RPMI8226 (cell line): ENCODE data around the gene VAMP1.
"Not testable (repeated sequence)": the region's sequence is repeated elsewhere in the genome, so short reads cannot be mapped to it uniquely, and the experiment has no call there.

Experiments used
- DNase-seq: peaks from one replicate; pipeline ENCODE4 v3.0.0-alpha.2; 2015

The VAMP1 gene

DNA sequence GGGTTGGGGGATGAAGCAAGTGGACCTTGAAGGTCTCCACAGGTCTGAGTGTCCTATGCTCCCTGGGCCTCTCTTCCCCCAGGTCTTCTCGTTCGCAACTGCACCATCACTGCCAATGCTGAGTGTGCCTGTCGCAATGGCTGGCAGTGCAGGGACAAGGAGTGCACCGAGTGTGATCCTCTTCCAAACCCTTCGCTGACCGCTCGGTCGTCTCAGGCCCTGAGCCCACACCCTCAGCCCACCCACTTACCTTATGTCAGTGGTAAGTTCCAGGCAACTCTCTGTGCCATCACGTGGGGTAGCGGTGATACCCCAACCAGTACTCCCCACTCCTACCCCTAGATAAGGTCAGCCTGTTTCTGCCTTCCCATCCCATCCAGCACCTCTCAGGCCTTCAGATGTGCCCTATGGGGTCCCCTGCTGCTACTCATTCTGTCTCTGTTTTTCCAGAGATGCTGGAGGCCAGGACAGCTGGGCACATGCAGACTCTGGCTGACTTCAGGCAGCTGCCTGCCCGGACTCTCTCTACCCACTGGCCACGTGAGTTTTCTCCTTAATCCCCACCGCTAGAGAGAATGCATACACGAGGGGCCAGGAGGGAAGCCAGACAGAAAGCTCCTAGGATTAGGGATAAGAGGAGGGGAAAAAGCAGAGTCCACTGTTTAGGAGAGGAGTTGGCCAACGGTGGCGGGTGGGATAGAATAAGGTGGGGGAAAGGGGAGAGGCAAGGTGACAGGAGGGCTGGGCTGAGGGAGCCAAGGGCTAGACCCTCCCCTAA is 20.2 kb downstream of the VAMP1 start:
- no peak for DNase-seq

DNA sequence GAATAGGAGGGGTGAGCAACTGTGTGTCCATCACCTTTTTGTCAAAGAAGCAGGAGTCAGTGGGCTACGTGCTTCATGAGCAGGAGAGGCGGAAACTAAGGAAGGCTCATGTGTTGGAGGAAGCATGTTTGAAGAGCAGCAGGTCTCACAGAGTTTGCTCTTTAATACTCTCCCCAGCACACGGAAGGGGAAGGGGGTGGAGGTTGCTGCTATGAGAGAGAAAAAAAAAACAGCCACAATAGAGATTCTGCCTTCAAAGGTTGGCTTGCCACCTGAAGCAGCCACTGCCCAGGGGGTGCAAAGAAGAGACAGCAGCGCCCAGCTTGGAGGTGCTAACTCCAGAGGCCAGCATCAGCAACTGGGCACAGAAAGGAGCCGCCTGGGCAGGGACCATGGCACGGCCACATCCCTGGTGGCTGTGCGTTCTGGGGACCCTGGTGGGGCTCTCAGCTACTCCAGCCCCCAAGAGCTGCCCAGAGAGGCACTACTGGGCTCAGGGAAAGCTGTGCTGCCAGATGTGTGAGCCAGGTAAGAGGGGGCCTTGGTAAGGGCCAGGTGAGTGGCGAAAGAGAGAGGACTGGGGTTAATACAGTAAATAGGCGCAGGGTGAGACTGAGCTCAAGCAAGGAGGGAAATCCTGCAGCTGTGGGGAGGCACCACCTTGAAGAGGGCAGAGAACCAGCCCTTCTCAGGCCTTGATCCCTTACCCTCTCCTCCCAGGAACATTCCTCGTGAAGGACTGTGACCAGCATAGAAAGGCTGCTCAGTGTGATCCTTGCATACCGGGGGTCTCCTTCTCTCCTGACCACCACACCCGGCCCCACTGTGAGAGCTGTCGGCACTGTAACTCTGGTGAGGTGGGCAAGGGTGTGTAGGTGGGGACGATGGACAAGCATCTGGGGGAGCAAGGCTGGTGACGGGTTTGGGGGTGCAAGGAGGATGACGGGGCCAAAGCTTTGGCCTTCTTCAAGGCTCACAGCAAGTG is 25.5 kb downstream of the VAMP1 start, which contains the start of gene CD27:
Gene CD27 (plus strand): TSS at position 252 of the 985 bp plus-strand sequence. CDS start 141 bp downstream, at position 393.
- no peak for DNase-seq

DNA sequence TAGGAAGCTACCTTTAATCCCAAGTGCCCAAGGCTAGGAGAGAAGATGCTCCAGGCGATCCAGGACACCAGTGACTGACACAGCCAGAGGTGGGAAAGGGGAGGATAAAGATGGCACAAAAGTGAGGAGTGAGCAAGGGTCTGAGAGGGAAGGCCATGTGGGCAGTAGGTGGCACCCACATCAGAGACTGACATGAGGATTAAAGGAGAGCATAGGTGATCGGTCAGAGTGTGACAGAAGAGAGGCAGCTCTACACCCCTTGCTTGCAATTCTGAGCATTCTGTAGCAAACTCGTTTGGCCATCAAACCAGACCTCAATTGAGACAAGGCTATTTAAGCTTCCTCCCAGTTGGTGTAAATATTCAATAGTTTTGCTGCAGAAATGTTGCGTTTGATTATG is 26.4 kb downstream of the VAMP1 start:
- DNase-seq, result no peak

- no peak for DNase-seq
Measured at GRCh38 chr12:6443361-6443983, 27.0 kb downstream of the VAMP1 start.

- no peak for DNase-seq
Measured at GRCh38 chr12:6442836-6443235, 27.6 kb downstream of the VAMP1 start.

DNA sequence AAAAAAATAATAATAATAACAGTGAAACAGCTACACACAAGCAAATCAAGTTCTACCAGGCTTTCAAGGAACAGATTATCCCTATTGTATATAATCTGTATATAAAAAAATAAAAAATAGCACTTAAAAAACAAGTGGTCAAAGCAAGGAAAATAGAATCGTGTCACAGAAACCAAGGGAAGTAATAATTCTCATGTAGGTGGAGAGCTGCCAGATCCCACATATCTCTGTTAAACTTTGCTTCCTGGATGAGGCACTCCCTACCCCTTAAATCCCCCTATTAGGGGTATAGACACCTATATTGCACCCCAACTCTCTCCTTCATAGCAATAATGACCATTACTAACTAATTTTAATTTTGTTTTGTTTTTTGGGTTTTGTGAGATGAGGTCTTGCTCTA is 30.1 kb downstream of the VAMP1 start:
- DNase-seq, result no peak

- DNase-seq, result no peak
Measured at GRCh38 chr12:6438345-6438744, 32.1 kb downstream of the VAMP1 start.

GRCh38 chr12:6437586-6437985 is 32.9 kb downstream of the VAMP1 start:
- no peak for DNase-seq

- no peak for DNase-seq
Measured at GRCh38 chr12:6435961-6436715, 34.3 kb downstream of the VAMP1 start.

DNA sequence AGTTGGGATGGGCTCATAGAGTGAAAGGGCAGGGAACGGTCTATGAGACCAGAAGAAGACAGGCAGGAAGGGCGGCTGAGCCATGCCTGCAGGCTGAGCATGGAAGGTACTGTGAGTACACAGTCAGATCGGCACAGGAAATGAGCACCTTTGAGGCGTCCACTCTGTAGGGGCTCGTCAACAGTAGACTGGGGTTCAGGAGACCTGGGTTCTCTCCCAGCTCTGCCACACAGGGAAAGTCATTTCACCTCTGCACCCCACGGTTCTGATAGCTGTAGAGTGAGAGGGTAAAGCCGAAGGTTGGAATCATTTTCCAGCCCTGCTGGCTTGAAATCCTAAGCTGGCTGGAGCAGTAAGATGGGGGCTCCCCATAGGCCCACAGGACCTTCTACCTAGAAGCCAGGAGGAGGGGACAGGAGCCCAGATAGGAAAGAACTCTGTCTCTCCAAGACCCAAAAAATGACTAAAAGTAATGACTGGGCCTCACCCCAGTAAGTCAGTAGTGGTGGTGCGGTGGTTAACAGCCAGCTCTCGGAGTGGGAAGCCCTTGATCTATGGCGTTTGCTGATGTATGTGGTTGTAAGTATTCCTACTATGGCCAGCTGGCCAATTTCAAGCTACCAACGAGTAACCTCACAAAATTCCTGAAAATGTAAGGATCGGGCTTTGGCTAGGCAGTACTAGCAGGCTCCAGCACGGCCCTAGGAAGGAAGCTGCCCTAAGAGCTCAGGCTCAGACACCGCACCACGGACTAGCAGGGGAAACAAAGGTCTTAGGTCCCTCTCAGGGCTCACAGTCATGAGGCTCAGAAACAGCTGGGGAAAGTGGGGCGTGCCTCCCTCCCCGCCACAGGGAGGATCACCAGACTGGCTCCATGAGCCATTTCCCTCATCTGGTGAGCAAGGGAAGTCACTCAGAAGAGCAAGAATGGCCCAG is 36.0 kb downstream of the VAMP1 start:
- no peak for DNase-seq

DNA sequence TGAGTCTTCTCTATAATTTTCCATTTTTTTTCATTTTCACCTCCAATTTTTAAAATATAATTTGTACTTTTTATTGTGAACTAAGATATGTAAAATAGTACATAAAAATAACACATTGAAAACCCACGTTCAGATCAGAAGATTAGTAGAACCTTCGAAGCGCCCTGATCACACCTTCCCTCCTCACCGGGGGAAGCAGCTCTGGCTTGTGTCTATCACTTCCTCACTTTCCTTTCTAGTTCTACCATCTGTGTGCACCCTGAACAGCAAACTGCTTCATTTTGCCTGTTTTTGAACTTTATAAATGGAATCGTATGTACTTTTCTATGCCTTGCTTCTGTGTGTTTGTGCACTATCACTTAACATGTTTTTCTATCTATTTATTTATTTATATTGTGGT is 37.5 kb downstream of the VAMP1 start:
- DNase-seq, result no peak

- no peak for DNase-seq
Measured at GRCh38 chr12:6430124-6430989, 40.1 kb downstream of the VAMP1 start.

DNA sequence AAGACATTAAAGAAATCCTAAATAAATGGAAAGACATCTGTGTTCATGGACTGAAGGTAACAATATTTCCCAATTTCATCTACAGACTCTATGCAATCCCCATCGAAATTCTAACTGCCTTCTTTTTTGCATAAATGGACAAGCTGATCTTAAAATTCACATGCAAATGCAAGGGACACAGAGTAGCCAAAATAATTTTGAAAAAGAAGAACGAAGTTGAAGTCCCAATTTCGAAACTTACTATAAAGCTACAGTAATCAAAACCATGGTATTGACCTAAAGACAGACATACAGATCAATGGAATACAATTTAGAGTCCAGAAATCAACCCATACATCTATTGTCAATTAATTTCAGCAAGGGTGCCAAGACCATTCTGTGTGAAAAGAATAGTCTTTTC is 42.2 kb downstream of the VAMP1 start:
- no peak for DNase-seq

DNA sequence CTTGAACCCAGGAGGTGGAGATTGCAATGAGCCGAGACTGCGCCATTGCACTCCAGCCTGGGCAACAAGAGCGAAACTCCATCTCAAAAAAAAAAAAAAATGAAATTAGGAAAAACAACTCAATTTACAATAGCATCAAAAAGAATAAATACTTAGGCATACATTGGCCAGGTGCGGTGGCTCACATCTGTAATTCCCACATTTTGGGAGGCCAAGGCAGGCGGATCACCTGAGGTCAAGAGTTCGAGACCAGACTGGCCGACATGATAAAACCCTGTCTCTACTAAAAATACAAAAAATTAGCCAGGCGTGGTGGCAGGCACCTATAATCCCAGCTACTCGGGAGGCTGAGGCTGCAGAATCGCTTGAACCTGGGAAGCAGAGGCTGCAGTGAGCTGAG is 42.7 kb downstream of the VAMP1 start:
- not testable (repeated sequence) for DNase-seq

GRCh38 chr12:6426882-6427671 is 43.4 kb downstream of the VAMP1 start:
- no peak for DNase-seq

- no peak for DNase-seq
Measured at GRCh38 chr12:6425590-6426531, 44.6 kb downstream of the VAMP1 start.

DNA sequence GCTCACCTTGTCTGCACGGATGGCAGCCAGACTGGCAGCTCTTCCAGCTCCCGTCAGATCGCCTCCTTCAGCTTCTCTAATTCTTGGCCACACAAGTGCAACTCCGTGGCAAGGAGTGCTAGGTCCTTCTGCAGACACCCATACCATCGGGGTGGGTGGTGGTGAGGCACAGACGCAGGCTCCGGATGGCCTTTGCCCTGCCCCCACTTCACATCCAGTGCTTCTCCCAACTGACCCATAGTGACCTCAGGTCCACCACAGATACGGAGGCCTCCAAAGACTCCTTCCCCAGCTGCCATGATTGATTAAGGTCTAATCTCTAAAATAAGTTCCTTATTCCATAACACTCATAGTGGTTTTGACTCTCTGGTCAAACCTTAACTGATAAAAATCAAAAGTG is 45.6 kb downstream of the VAMP1 start:
- no peak for DNase-seq

DNA sequence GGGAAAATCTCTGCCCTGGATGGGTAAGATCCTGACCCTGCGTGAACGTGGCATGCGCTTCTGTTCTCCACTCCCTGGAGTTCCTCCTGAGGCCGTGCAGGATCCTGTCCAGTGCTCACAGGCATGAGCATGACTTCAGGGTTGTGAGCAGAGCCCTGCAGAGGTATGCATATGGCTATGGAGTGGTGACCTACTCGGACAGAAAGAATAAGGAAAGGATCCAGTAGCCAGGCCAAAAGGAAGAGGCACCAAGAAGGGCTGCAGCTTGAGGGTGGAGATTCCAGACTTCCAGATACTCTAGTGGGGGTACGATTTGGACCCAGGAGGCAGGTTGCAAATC is 46.5 kb downstream of the VAMP1 start:
- no peak for DNase-seq
